HEK293 (cell line): ENCODE data around the gene SSBP2.
A peak's percentile ranks its signal among the peaks of the same experiment; 100 is the strongest.

Source experiments
- CTCF ChIA-PET: fragments of 350-600 bp; formaldehyde crosslinking; extraction: SDS; loops from one replicate; lab custom pipeline; 2021; ENCODE audit warnings: antibody characterized with exemption; lab: Yijun Ruan, JAX
- POLR2A ChIA-PET: fragments of 300-600 bp; formaldehyde crosslinking; extraction: SDS; loops from one replicate; lab custom pipeline; 2020; ENCODE audit warnings: antibody characterized with exemption, inconsistent platforms; lab: Yijun Ruan, JAX
- H3K27ac ChIP-seq: fragments of 200-500 bp; sonication (Bioruptor generic); 2 replicates; pipeline ENCODE4 v1.5.1; 2014; ENCODE audit warnings: low read depth, low read length, control low read depth, inconsistent platforms; ENCODE audit errors: extremely low read depth
- H3K36me3 ChIP-seq, 2 experiments: fragments of 200-500 bp in 1 of 2; sonication (Bioruptor generic) in 1 of 2; 1 replicate in 1 of 2; 2 replicates in 1 of 2; pipeline ENCODE4 v1.5.1; 2014 to 2017; ENCODE audit warnings: inconsistent platforms in 2 of 2, low read length in 2 of 2; ENCODE audit not compliant: control insufficient read depth in 2 of 2, insufficient read depth in 1 of 2
- H3K4me1 ChIP-seq: fragments of 200-500 bp; sonication (Bioruptor generic); 2 replicates; pipeline ENCODE4 v1.5.1; 2014; ENCODE audit warnings: mild to moderate bottlenecking, low read length, inconsistent platforms; ENCODE audit not compliant: control insufficient read depth, insufficient read depth
- H3K4me3 ChIP-seq: 2 replicates; pipeline ENCODE4 v1.5.1; 2011; ENCODE audit warnings: low read depth, mild to moderate bottlenecking, control low read depth, low read length, moderate library complexity
- H3K9me3 ChIP-seq: fragments of 200-500 bp; sonication (Bioruptor generic); 2 replicates; pipeline ENCODE4 v1.5.1; 2014; ENCODE audit warnings: low read depth, low read length, inconsistent platforms; ENCODE audit not compliant: control insufficient read depth, insufficient read depth
- GLI2 ChIP-seq: fragments of 450-650 bp; formaldehyde crosslinking; IDR thresholded peaks from 2 replicates; pipeline ENCODE4; 2017; ENCODE audit warnings: missing biosample characterization, missing genetic modification characterization, low read depth, borderline replicate concordance
- GLIS1 ChIP-seq: fragments of 450-650 bp; formaldehyde crosslinking; IDR thresholded peaks from 2 replicates; pipeline ENCODE4 v1.5.1; 2016; ENCODE audit warnings: missing biosample characterization, missing genetic modification characterization
- KLF8 ChIP-seq: fragments of 450-650 bp; formaldehyde crosslinking; IDR thresholded peaks from 2 replicates; pipeline ENCODE4 v1.5.1; 2016; ENCODE audit warnings: missing biosample characterization, missing genetic modification characterization
- MZF1 ChIP-seq: fragments of 450-650 bp; formaldehyde crosslinking; IDR thresholded peaks from 2 replicates; pipeline ENCODE4 v1.5.1; 2017; ENCODE audit warnings: missing biosample characterization, missing genetic modification characterization, borderline replicate concordance
- OSR2 ChIP-seq: fragments of 450-650 bp; formaldehyde crosslinking; IDR thresholded peaks from 2 replicates; pipeline ENCODE4 v1.5.1; 2016; ENCODE audit warnings: missing biosample characterization, missing genetic modification characterization
- SCRT1 ChIP-seq: fragments of 450-650 bp; formaldehyde crosslinking; IDR thresholded peaks from 2 replicates; pipeline ENCODE4 v1.5.1; 2016; ENCODE audit warnings: missing biosample characterization, missing genetic modification characterization, borderline replicate concordance
- ZBTB1 ChIP-seq: fragments of 450-650 bp; formaldehyde crosslinking; IDR thresholded peaks from 2 replicates; pipeline ENCODE4 v1.5.1; 2016; ENCODE audit warnings: missing biosample characterization, missing genetic modification characterization
- ZFP41 ChIP-seq: fragments of 450-650 bp; formaldehyde crosslinking; IDR thresholded peaks from 2 replicates; pipeline ENCODE4 v1.5.1; 2016; ENCODE audit warnings: missing biosample characterization, missing genetic modification characterization, borderline replicate concordance
- ZNF121 ChIP-seq: fragments of 450-650 bp; formaldehyde crosslinking; IDR thresholded peaks from 2 replicates; pipeline ENCODE4 v1.5.1; 2016; ENCODE audit warnings: missing biosample characterization, missing genetic modification characterization
- ZNF132 ChIP-seq: fragments of 450-650 bp; formaldehyde crosslinking; IDR thresholded peaks from 2 replicates; pipeline ENCODE4 v1.5.1; 2017; ENCODE audit warnings: missing biosample characterization, missing genetic modification characterization, borderline replicate concordance
- ZNF157 ChIP-seq: fragments of 450-650 bp; formaldehyde crosslinking; IDR thresholded peaks from 2 replicates; pipeline ENCODE4 v1.5.1; 2016; ENCODE audit warnings: missing biosample characterization, missing genetic modification characterization
- ZNF202 ChIP-seq: fragments of 450-650 bp; formaldehyde crosslinking; IDR thresholded peaks from 2 replicates; pipeline ENCODE4 v1.5.1; 2016; ENCODE audit warnings: missing biosample characterization, missing genetic modification characterization, borderline replicate concordance
- ZNF214 ChIP-seq: fragments of 450-650 bp; formaldehyde crosslinking; IDR thresholded peaks from 2 replicates; pipeline ENCODE4 v1.5.1; 2017; ENCODE audit warnings: missing biosample characterization, mild to moderate bottlenecking, missing genetic modification characterization, borderline replicate concordance
- ZNF302 ChIP-seq: fragments of 450-650 bp; formaldehyde crosslinking; IDR thresholded peaks from 2 replicates; pipeline ENCODE4 v1.5.1; 2016; ENCODE audit warnings: missing biosample characterization, missing genetic modification characterization, low read depth
- ZNF335 ChIP-seq: fragments of 450-650 bp; formaldehyde crosslinking; conservative IDR thresholded peaks from 2 replicates; pipeline ENCODE4 v1.5.1; 2016; ENCODE audit warnings: missing biosample characterization, missing genetic modification characterization
- ZNF366 ChIP-seq: fragments of 450-650 bp; formaldehyde crosslinking; conservative IDR thresholded peaks from 2 replicates; pipeline ENCODE4 v1.5.1; 2016; ENCODE audit warnings: missing biosample characterization, missing genetic modification characterization
- ZNF585B ChIP-seq: fragments of 450-650 bp; formaldehyde crosslinking; IDR thresholded peaks from 2 replicates; pipeline ENCODE4 v1.5.1; 2016; ENCODE audit warnings: missing biosample characterization, missing genetic modification characterization
- ZNF660 ChIP-seq: fragments of 450-650 bp; IDR thresholded peaks from 2 replicates; pipeline ENCODE4 v1.5.1; 2018; ENCODE audit warnings: missing biosample characterization, mild to moderate bottlenecking, missing genetic modification characterization
- ZNF776 ChIP-seq: fragments of 450-650 bp; formaldehyde crosslinking; IDR thresholded peaks from 2 replicates; pipeline ENCODE4 v1.5.0; 2017; ENCODE audit warnings: missing biosample characterization, missing genetic modification characterization, borderline replicate concordance
- ZNF777 ChIP-seq: fragments of 450-650 bp; formaldehyde crosslinking; IDR thresholded peaks from 2 replicates; pipeline ENCODE4 v1.5.1; 2017; ENCODE audit warnings: missing biosample characterization, missing genetic modification characterization, borderline replicate concordance
- ZSCAN23 ChIP-seq: fragments of 450-650 bp; formaldehyde crosslinking; IDR thresholded peaks from 2 replicates; pipeline ENCODE4 v1.5.1; 2016; ENCODE audit warnings: missing biosample characterization, missing genetic modification characterization
- TF ChIP-seq, protein P1 (sequence below): fragments of 450-650 bp; formaldehyde crosslinking; IDR thresholded peaks from 2 replicates; pipeline ENCODE4 v1.5.1; 2016; ENCODE audit warnings: missing biosample characterization, missing genetic modification characterization
- TF ChIP-seq, protein P2 (sequence below): fragments of 450-650 bp; formaldehyde crosslinking; IDR thresholded peaks from 2 replicates; pipeline ENCODE4 v1.5.1; 2016; ENCODE audit warnings: missing biosample characterization, missing genetic modification characterization

Gene SSBP2

DNA sequence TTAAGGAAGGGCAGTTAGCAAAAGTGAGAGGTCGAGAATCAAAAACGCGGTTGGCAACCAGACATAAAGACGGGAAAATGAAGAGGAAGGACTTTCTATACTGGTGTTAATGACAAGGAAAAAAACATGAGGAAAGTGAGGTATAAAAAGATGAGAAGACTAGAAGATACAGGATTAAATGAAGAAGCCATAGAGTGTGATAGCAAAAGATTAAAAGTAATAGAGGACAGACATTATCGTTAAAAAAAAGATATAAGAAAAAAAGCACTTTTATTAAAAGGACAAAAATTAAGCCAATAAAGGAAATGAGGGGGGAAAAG is 1.7 kb upstream of the SSBP2 start (continued):
- TF ChIP-seq, protein P1, sequence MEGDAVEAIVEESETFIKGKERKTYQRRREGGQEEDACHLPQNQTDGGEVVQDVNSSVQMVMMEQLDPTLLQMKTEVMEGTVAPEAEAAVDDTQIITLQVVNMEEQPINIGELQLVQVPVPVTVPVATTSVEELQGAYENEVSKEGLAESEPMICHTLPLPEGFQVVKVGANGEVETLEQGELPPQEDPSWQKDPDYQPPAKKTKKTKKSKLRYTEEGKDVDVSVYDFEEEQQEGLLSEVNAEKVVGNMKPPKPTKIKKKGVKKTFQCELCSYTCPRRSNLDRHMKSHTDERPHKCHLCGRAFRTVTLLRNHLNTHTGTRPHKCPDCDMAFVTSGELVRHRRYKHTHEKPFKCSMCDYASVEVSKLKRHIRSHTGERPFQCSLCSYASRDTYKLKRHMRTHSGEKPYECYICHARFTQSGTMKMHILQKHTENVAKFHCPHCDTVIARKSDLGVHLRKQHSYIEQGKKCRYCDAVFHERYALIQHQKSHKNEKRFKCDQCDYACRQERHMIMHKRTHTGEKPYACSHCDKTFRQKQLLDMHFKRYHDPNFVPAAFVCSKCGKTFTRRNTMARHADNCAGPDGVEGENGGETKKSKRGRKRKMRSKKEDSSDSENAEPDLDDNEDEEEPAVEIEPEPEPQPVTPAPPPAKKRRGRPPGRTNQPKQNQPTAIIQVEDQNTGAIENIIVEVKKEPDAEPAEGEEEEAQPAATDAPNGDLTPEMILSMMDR = no peak

DNA sequence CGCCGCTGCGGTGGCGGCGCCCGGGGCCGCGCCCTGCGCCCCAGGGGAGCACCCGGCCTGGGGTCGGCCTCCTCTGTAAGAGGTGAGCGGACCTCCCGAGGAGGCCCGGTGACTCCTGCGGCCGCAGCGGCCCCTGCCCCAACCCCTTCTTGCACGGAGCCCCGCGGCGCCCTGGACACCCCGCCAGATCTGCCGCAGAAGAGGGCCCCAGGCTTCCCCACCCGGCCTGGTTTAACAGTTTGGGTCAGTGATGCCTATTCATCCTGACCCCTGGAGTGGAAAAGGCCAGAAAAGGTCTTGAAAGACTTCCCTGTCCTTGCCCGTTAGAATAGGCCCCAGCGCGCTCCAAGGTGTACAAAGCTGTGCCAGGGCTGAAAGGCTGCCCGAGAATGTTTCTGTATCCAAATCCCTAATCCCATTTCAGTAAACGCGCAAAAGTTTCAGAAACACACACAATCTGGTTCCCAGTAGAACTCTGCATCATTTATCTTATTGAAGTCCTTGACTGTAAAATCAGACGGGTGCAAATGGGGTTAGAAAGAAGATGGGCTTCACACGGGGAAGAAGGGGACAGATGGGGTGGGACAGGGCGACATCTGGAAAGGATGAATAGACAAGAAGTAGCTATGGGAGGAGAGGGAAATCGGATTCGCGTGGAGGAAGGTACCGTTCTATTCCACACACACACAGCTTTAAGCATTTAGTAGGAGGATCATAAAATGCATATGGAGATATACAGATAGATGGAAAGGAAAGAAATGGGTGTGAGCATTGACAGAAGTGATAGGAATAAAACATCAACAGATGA is 1.1 kb upstream of the SSBP2 start:
- ChIA-PET CTCF (interaction anchor here (1.0 to 1.9 kb wide), 4 partner anchors 99 to 412 kb away, joined by 3 to 9 read pairs (median 4); no protein-coding TSS in a partner anchor), POLR2A (interaction anchor here (0.7 to 3.5 kb wide), 5 partner anchors 34 to 414 kb away, joined by 3 to 142 read pairs (median 6); no protein-coding TSS in a partner anchor)
- Histone ChIP-seq H3K9me3 (no peaks in the 10 kb centered on the region), H3K4me1 (0 out of 2 replicates have a peak, but pooled peaks cover 6% of the 10 kb centered on the region), H3K4me3 (peak overlapping the region; percentile 68), H3K36me3 (no peaks in the 10 kb centered on the region), H3K27ac (peak overlapping the region; percentile 86; the same call in 1 of the 2 replicates)
- TF ChIP-seq ZSCAN23 = no peak
- TF ChIP-seq ZNF202 = peak; percentile 2; the same call in 1 of the 2 replicates
- TF ChIP-seq GLI2 (tag by site-specific recombination) = no peak
- TF ChIP-seq ZNF366 (tag by site-specific recombination) = peak; percentile 36; the same call in 1 of the 2 replicates
- TF ChIP-seq ZNF302 (tag by site-specific recombination) = no peak
- TF ChIP-seq ZNF660 (tag by site-specific recombination) = no peak
- peak; percentile 37; the same call in 1 of the 2 replicates for TF ChIP-seq ZNF335 (tag by site-specific recombination)
- no peak for TF ChIP-seq ZNF121 (tag by site-specific recombination)
- TF ChIP-seq, protein P2, sequence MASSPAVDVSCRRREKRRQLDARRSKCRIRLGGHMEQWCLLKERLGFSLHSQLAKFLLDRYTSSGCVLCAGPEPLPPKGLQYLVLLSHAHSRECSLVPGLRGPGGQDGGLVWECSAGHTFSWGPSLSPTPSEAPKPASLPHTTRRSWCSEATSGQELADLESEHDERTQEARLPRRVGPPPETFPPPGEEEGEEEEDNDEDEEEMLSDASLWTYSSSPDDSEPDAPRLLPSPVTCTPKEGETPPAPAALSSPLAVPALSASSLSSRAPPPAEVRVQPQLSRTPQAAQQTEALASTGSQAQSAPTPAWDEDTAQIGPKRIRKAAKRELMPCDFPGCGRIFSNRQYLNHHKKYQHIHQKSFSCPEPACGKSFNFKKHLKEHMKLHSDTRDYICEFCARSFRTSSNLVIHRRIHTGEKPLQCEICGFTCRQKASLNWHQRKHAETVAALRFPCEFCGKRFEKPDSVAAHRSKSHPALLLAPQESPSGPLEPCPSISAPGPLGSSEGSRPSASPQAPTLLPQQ (tag by site-specific recombination) = no peak
- peak; percentile 65; the same call in 1 of the 2 replicates for TF ChIP-seq GLIS1 (tag by site-specific recombination)
- TF ChIP-seq ZFP41 (tag by site-specific recombination) = no peak
- no peak for TF ChIP-seq OSR2 (tag by site-specific recombination)
- TF ChIP-seq MZF1 (tag by site-specific recombination) = no peak
- TF ChIP-seq ZNF776 (tag by site-specific recombination) = no peak

DNA sequence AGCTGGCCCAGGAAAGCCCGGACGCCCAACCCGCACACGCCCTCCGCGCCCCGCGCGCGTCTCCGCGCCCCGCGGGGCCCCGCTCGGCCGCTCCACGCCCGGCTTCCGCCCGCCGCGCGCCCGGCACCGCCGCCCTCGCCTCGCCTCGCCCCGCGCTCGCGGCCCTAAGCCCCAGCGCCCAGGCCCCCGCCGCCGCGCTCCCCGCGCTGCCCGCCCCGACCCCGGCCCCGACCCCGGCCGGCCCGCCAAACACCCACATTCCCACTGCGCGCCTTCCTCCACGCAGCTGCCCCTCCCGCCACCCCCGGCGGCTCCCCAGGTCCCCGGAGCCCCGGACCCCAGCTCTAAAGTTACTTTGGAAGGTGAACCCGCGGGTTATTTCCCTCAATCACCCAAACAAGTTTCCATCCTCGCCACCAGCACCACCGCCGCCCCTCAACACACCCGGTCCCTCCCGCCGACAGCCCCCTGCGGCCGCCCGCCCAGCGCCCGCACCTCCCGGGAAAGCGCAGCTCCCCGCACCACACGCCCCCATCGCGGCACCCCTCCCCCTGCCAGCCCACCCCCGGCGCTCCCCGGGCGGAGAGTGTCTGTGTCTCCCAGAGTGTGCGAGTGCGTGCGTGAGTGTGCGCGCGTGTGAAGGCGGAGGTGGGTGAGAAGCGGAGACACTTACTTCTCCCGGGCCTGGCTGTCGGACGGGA is 439 bp downstream of the SSBP2 start:
- ChIA-PET CTCF (interaction anchor here (1.0 to 1.9 kb wide), 3 partner anchors 101 to 415 kb away, joined by 3 to 9 read pairs (median 4); no protein-coding TSS in a partner anchor), POLR2A (interaction anchor here (0.6 to 3.5 kb wide), 15 partner anchors 9 to 415 kb away, joined by 3 to 142 read pairs (median 4); partner anchors contain the start of gene ATG10)
- H3K4me1 ChIP-seq = 0 out of 2 replicates have a peak, but pooled peaks cover 6% of the 10 kb centered on the region
- H3K9me3 ChIP-seq = no peaks in the 10 kb centered on the region
- peak overlapping the region; percentile 26; the same call in 1 of the 2 replicates for H3K27ac ChIP-seq
- H3K36me3 ChIP-seq = no peaks in the 10 kb centered on the region
- H3K4me3 ChIP-seq = peak overlapping the region; percentile 95
- TF ChIP-seq ZNF777 (peak; percentile 54; the same call in 1 of the 2 replicates), ZNF132 (tag by site-specific recombination) (no peak), ZNF214 (tag by site-specific recombination) (no peak), KLF8 (peak; percentile 8; the same call in 1 of the 2 replicates), SCRT1 (tag by site-specific recombination) (no peak), ZBTB1 (0 out of 2 replicates have a peak, but pooled peaks have one; percentile 18), ZNF157 (no peak), ZNF660 (tag by site-specific recombination) (no peak), ZNF585B (no peak)
- TF ChIP-seq, protein P1 = 0 out of 2 replicates have a peak, but pooled peaks have one; percentile 13
